ENCODE data around the gene ATG9A.
"Not testable (repeated sequence)": the region's sequence is repeated elsewhere in the genome, so short reads cannot be mapped to it uniquely, and the experiment has no call there.

Gene ATG9A

DNA sequence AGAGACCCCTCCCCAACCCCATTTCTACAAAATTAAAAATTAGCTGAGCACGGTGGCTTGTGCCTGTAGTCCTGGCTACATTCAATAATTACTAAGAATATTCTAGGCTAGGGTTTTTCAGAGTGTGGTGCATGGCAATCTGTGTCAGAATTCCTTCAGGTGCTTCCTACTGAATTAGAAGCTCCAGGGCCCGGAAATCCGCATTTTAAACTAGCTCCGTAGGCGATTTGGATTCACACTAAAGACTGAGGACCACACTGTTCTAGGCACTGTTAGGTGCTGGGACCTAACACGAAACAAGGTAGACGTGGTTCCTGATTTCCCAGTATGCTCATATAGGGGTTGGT is 23.5 kb downstream of the ATG9A start:
- DNase-seq (ENCODE audit: low spot score), result no peak

DNA sequence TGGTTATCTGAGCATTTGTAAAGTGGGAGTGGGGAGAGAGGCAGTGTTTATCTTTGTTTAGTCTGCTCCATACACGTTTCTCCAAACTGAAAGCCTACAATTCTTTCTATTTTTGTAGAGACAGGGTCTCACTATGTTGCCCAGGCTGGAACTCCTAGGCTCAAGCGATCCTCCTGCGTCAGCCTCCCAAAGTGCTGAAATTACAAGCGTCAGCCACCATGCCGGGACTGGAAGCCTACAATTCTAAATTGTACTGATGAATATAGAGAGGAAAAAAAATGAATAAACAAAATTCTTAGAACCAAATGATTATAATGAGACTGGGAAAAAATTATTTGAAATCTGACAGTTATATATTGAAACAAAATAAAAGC is 24.3 kb downstream of the ATG9A start:
- DNase-seq (ENCODE audit: low spot score), result no peak

DNA sequence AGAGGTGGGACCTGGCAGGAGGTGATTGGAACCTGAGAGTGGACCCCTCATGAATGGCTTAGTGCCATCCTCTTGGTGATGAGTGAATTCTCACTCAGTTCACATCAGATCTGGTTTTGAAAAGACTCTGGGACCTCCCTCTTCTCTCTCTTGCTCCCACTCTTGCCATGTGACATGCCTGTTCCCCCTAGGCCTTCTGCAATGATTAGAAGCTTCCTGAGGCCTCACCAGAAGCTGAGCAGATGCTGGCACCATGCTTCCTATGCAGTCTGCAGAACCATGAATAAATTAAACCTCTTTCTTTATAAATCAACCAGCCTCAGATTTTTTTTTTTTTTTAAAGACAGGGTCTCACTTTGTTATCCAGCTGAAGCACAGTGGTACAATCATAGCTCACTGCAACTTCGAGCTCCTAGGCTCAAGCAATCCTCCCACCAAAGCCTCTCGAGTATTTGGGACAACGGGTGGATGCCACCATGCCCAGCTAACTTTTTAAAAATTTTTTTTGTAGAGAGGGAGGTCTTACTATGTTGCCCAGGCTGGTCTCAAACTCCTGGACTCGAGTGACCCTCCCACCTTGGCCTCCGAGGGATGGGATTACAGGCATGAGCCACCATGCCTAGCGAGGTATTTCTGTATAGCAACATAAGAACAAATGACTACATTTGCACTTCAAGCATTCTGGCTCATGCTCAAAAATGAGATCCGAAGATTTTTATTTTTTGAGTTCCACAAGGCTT is 24.8 kb downstream of the ATG9A start:
- no peak for DNase-seq (ENCODE audit: low spot score)

DNA sequence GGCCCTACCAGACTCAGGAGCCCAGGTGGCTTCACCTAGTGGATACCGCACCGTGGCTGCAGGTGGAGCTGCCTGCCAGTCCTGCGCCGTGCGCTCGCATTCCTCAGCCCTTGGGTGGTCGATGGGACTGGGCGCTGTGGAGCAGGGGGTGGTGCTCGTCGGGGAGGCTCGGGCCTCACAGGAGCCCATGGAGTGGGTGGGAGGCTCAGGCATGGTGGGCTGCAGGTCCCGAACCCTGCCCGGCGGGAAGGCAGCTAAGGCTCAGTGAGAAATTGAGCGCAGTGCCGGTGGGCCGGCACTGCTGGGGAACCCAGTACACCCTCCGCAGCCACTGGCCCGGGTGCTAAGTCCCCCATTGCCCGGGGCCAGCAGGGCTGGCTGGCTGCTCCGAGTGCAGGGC is 28.1 kb downstream of the ATG9A start:
- not testable (repeated sequence) for DNase-seq (ENCODE audit: low spot score)

DNA sequence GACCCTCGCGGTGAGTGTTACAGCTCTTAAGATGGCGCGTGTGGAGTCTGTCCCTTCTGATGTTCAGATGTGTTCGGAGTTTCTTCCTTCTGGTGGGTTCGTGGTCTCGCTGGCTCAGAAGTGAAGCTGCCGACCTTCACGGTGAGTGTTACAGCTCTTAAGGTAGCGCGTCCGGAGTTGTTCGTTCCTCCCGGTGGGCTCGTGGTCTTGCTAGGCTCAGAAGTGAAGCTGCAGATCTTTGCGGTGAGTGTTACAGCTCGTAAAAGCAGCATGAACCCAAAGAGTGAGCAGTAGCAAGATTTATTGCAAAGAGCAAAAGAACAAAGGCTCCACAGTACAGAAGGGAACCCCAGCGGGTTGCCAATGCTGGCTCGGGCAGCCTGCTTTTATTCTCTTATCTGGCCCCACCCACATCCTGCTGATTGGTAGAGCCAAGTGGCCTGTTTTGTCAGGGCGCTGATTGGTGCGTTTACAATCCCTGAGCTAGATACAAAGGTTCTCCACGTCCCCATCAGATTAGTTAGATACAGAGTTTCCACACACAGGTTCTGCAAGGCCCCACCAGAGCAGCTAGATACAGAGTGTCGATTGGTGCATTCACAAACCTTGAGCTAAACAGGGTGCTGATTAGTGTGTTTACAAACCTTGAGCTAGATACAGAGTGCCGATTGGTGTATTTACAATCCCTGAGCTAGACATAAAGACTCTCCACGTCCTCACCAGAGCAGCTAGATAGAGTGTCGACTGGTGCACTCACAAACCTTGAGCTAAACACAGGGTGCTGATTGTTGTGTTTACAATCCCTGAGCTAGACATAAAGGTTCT is 28.7 kb downstream of the ATG9A start:
- DNase-seq (ENCODE audit: low spot score), result peak; percentile 21

DNA sequence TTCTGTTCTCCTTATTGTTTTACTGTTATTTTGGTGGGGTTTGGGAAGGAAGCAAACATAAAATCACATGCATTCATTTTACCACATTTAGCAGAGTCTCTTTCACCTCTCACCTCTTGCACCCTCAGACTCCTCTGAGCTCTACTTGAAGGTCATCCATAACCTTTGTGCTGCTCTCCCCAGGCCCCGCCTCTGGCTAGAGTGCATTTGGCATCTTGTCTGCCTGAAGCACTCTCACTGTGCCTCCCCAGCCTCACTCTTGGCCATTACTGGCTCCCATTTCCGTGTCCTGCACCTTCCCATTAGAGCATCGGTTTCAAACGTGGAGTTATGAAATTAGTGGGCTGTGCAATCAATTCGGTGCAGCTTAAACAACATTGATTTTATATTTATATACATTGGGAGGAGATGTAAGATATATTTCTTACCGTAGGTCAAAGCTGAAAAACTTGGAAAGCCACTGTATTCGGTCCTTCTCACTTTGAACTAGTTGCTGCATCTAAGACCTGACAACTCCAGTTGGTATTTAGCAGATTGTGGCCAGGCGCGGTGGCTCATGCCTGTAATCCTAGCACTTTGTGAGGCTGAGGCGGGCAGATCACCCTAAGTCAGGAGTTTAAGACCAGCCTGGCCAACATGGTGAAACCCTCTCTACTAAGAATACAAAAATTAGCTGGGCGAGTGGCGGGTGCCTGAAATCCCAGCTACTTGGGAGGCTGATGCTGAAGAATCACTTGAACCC is 29.8 kb downstream of the ATG9A start:
- DNase-seq (ENCODE audit: low spot score), result no peak

DNA sequence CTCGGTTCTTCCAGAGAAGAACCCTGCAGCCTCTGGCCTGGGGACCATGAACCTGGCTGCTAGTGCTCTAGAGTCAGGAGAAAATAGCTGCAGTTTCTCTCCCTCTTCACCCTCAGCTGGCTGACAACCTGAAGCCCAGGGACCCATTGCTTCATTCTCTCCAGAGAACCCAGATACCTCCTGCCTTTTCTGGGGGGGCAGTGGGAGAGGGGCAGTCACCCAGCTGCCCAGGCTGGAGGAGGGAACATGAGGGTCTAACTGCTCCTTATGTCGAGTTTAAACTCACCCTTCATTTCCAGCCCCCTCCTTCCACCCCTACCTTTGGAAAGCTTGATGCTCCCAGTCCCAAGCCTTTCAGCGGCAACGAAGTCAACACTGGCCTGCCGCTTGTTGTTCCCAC is 30.5 kb downstream of the ATG9A start:
- no peak for DNase-seq (ENCODE audit: low spot score)

DNA sequence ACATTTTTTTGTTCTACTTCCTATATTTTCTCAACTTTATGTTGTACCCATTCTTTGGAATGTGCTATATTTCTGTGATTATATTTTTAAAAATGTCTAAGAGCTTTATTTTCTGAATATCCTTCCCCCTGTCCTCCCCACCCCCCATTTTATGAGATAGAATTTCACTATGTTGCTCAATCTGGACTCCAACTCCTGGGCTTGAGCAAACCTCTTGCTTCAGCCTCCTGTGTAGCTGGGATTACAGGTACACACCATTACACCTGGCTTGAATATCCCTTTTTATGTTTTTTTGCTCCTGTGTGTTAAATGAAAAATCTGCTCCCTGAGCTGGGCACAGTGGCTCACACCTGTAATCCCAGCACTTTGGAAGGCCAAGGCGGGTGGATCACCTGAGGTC is 32.0 kb downstream of the ATG9A start:
- no peak for DNase-seq (ENCODE audit: low spot score)

DNA sequence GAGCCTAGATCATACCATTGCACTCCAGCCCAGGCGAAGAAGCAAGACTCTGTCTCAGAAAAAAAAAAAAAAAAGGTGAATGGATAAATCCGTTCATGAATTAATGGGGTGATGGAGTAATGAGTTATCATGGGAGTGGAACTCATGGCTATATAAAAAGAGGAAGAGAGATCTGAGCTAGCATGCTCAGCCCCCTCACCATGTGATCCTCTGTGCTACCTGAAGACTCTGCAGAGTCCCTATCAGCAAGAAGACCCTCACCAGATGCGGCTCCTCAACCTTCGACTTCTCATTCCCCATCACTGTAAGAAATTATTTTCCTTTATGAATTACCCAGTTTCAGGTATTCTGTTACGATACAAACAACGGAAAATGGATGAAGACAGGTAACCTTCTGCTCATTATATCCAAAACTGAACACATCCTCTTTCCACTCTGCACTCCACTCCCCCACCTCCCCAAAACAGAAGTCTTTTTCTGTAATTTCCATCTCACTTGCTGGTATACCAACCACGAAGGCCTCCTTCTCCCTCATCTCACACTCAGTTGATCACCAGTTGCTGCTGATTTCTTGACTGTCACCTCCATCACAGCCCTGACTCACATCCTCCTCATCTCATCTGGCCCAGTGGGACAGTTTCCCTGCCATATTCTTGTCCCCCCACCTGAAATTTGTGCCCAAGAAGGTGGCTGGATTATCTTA is 42.5 kb downstream of the ATG9A start:
- DNase-seq (ENCODE audit: low spot score), result no peak

DNA sequence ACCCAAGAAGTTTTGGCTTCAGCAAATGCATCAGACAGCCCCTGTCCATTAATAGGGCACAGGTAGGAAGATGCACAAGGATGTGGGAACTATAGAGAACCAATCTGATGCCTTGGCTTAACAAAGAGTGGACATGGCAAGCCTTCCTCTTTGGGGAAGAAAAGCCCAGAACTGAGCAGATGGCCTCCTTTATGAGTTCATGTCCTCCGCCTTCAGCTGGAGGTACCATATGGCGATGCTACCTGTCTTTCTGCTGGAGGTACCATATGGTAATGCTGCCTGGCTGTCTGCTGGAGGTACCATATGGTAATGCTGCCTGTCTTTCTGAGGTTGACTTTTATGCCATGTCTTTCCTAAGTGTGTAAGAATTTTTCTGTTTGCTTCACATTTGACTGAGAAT is 45.3 kb downstream of the ATG9A start:
- no peak for DNase-seq (ENCODE audit: low spot score)

DNA sequence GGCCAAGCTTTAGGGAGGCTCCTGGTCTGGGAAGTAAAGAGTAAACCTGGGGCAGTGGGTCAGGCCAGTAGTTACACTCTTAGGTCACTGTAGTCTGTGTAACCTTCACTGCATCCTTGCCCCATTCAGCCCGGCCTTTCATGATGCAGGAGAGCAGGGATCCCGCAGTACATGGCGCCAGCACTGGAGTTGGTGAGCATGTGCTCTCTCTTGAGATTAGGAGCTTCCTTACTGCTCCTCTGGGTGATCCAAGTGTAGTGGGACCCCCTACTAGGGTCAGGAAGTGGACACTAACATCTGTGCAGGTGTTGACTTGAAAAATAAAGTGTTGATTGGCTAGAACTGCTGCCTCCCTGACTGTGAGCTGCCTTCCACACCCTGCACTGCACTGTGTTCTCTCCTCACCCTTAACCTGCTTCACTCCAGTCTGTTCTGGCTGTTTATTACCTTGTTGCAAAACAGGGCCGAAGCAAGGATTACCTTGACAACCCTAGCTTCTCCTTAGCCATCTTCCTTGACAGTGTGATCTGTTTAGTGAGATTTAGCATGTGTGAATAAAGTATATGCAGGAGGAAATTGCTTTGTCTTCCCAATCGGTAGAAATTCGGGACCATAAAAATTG is 46.2 kb downstream of the ATG9A start:
- DNase-seq (ENCODE audit: low spot score), result no peak

DNA sequence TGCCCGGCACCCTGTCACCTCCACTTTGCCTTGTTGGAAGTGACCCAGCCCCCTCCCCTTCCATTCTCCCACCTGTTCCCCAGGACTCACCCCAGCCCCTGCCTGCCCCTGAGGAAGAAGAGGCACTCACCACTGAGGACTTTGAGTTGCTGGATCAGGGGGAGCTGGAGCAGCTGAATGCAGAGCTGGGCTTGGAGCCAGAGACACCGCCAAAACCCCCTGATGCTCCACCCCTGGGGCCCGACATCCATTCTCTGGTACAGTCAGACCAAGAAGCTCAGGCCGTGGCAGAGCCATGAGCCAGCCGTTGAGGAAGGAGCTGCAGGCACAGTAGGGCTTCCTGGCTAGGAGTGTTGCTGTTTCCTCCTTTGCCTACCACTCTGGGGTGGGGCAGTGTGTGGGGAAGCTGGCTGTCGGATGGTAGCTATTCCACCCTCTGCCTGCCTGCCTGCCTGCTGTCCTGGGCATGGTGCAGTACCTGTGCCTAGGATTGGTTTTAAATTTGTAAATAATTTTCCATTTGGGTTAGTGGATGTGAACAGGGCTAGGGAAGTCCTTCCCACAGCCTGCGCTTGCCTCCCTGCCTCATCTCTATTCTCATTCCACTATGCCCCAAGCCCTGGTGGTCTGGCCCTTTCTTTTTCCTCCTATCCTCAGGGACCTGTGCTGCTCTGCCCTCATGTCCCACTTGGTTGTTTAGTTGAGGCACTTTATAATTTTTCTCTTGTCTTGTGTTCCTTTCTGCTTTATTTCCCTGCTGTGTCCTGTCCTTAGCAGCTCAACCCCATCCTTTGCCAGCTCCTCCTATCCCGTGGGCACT is 46.9 kb downstream of the ATG9A start:
- no peak for DNase-seq (ENCODE audit: low spot score)

DNA sequence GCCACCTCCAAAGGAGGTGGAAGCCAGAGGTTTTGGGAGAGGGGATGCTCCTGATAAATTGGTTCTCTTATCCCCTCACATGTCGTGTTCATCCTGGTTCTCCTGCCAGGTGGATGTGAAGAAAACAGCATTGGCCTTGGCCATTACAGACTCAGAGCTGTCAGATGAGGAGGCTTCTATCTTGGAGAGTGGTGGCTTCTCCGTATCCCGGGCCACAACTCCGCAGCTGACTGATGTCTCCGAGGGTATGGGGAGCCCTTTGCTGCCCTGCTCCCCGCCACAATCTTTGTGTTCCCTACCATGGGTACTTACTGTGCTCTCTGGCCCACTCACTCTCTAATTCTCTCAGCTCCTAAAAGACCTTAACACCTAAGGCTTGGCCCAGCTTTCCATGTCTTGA is 47.9 kb downstream of the ATG9A start:
- no peak for DNase-seq (ENCODE audit: low spot score)

DNA sequence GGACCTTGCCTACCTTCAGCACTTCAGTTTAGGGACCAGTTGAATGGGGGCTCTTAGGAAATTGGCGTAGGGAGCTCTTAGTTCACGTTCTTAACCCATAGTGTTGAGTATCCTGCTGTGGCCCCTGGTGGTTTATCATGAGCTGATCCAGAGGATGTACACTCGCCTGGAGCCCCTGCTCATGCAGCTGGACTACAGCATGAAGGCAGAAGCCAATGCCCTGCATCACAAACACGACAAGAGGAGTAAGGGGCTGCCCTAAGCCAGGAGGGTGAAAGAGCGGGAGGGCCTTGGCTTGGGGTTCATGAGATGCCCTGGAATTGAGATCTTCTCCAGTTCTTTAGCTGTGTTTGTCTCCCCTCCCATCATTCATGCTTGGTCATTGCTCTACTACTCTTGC is 48.5 kb downstream of the ATG9A start:
- no peak for DNase-seq (ENCODE audit: low spot score)

DNA sequence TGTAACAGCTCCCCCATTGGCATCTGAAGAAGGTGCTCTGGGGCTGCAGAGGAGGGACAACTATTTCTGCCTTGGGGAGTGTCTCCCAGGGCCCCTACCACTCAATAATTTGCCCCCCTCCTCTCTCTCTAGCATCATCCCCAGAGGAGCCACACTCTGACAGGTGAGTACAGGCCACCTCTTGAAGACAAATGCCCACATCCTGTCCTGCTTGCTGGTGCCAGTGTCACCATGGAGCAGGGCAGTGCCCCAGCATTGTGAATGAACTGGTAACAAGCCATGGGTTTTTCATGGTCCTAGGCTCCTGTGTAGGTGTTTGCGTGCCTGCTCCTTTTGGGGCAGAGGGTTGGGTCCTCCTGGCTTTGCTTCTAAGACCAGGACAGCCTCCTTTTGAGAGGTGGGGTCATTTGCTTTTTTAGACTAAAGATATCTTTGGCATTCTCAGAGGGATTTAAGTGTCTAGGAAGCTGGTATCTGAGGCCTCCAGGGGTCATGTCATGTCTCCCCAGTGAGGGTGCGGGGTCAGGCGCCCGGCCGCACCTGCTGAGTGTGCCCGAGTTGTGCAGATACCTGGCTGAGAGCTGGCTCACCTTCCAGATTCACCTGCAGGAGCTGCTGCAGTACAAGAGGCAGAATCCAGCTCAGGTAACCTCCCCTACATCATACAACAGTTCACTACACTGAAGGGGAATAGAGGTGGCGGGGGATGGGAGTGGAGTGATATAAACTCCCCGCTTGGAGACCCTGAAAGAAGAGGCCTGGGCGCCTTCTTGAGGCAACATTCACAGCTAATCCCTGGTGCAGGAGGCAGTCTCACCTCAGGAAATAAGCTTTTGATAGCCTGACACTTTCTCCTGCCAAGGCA is 49.6 kb downstream of the ATG9A start:
- DNase-seq (ENCODE audit: low spot score), result no peak

DNA sequence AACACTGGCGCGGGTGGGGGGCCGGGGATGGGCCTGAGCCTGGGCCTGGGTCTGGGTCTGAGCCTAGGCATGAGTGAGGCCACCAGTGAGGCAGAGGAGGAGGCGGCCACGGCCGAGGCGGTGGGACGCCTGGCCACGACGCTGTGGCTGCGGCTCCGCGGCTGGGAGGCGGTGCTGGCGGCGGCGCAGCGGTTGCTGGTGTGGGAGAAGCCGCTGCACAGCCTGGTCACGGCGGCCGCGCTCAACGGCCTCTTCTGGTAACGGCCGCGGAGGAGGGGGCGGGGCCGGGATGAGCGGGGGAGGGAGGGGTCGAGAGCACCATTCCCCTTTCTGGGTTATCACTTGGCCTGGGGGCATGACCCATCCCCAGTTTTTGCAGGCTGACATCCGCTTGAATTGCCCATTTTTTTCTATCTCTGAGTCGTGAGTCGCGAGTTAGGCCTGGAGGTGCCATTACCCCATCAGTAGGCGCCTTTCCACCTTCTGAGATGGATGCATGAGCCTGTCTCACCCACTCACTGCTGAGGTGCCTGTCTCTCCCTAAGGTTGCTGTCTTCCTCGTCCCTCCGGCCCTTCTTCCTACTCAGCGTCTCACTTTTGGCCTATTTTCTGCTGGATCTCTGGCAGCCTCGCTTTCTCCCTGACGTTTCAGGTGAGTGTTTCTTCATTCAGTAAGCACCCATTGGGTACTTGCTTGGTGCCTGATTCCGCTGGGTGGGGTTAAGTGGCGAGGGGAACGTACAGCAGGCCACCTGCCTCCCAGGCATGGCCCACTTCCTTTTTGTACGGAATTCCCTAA is 50.9 kb downstream of the ATG9A start:
- peak; percentile 7 for DNase-seq (ENCODE audit: low spot score)

DNA sequence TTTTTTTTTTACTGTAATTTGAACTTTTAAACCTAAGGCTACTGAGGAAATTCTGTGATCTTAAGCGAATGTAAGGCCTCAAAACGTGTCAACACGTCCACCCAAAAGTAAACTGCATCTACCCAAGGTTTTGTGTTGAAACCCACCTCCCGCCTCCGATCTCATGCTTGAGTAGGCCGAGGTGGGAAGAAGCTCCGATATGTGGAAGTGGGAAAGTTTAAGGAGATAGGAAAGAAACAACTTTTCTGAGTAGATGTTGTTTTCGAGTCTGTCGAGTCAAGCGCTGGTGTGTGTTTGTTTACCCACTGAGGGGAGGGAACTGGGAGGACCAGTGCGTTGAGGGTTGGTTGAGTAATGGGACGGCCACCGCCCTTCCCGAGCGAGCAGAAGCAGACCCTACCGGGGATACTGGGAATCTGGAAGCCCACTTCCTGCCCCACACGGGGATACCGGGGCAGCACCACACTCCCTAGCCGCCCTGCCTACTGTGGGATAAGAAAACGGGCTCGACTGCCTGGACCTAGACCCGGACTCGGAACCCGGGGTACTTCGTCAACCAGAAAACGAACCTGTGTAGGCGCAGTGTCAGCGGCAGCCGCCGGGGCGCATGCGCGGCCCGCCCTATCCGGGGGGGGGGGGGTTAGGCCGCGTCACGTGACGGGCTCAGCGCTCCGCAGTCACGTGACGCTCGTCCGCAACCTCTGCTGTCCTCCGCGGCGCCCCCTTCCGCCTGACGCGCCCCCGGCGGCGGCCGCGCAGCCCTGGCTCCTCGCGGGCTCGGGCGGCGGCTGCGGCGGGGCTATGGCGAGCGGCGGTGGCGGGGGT is 51.7 kb downstream of the ATG9A start, which contains the start of gene RETREG2:
RETREG2 (plus strand) TSS at position 724 of the 825 bp plus-strand sequence; CDS start at position 802, 78 bp downstream.
- peak; percentile 92 for DNase-seq (ENCODE audit: low spot score)
